Spleen (tissue), 7 donors: ENCODE data around the gene EMC10.

Source experiments
- POLR2A ChIP-seq, 3 donors: fragments of 450-650 bp; IDR thresholded peaks; one replicate each; pipeline ENCODE4 v1.5.1; 2017; ENCODE audit warnings: antibody characterized with exemption in 3 of 3, mild to moderate bottlenecking in 1 of 3
- POLR2AphosphoS5 ChIP-seq, 3 donors: sonication (generic); formaldehyde crosslinking; IDR thresholded peaks; one replicate each; pipeline ENCODE4 v1.5.1; 2017; ENCODE audit warnings: antibody characterized with exemption in 3 of 3
- TF ChIP-seq, protein P1 (sequence below), 11 experiments: fragments of 200-600 bp in 7 of 11; fragments of 450-650 bp in 4 of 11; sonication (generic) in 4 of 11; IDR thresholded peaks in 8 of 11; conservative IDR thresholded peaks in 3 of 11; 1 replicate in 7 of 11; 2 replicates in 4 of 11; pipeline versions ENCODE4 v1.4.0 to v1.8.0; 2016 to 2021; ENCODE audit warnings: antibody characterized with exemption in 11 of 11, inconsistent platforms in 4 of 11, mild to moderate bottlenecking in 1 of 11
- donor health status: DM: no; HTN: no; CAD: no; lungs with moderate emphysema.
- donor health status: DM: no; HTN: no; CAD: no.
- donor health status: DM: no; HTN: no; CAD: no.

DNA sequence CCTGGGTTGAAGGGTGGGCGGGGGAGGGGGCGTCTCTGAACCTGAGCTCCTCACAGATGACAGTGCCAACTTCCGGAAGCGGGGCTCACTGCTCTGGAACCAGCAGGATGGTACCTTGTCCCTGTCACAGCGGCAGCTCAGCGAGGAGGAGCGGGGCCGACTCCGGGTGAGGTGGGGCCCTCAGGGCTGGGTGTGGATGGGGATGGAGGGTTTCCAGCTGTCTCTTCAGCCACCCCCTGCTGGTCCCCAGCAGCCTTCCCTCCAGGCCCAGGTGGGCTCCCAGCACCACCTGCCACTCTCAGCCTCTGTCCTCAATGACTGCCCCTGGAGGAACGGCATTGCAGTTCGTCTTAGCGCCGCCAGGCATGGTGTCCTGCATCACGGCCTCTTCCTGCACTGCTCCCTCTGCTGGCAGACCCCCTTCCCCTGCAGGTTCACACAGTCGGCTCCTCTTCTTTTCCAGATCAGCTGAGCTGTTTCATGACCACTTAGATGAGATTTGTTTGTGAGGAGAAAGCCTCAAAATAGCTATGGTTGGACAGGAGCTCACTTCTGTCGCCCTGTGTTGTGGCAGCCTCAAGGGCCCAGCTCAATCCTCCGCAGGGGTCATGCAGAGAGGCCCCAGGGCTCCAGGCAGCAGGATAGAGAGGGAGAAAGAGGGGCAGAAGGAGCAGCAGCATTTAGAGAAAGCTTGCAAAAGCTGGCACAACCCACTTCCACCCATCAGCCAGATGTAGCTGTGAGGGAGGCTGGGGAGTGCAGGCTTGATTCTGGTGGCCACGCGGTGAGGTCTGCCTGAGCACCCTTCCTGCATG, 2.8 kb downstream of the EMC10 start:
- TF ChIP-seq, protein P1, sequence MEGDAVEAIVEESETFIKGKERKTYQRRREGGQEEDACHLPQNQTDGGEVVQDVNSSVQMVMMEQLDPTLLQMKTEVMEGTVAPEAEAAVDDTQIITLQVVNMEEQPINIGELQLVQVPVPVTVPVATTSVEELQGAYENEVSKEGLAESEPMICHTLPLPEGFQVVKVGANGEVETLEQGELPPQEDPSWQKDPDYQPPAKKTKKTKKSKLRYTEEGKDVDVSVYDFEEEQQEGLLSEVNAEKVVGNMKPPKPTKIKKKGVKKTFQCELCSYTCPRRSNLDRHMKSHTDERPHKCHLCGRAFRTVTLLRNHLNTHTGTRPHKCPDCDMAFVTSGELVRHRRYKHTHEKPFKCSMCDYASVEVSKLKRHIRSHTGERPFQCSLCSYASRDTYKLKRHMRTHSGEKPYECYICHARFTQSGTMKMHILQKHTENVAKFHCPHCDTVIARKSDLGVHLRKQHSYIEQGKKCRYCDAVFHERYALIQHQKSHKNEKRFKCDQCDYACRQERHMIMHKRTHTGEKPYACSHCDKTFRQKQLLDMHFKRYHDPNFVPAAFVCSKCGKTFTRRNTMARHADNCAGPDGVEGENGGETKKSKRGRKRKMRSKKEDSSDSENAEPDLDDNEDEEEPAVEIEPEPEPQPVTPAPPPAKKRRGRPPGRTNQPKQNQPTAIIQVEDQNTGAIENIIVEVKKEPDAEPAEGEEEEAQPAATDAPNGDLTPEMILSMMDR (IDR thresholded peaks at IDR 0.05 in 8 of 11, conservative IDR thresholded peaks at IDR 0.05 in 3 of 11), result peak in 4 of 11 experiments; percentile 17 to 46 (median 34)
- TF ChIP-seq POLR2A (IDR thresholded peaks at IDR 0.05), result no peak
- peak in 1 of 3 donors; percentile 8 for TF ChIP-seq POLR2AphosphoS5 (IDR thresholded peaks at IDR 0.05)
